Colonic mucosa (tissue), 4 donors: ENCODE measurements around the gene FRYL. TPM values are rescaled to one million over a fixed set of nuclear protein-coding genes. Genes with fewer than 3 reads are reported as not detected.
"Not testable (repeated sequence)": the region's sequence is repeated elsewhere in the genome, so short reads cannot be mapped to it uniquely, and the experiment has no call there.

Source experiments
- DNase-seq: peaks from one replicate; pipeline ENCODE4 v3.0.0-alpha.2; 2020
- H3K27ac ChIP-seq: fragments of 200-600 bp; one replicate; pipeline ENCODE4 v1.8.0; 2021
- H3K27me3 ChIP-seq: fragments of 200-600 bp; one replicate; pipeline ENCODE4 v1.8.0; 2021
- H3K36me3 ChIP-seq: fragments of 200-600 bp; one replicate; pipeline ENCODE4 v1.8.0; 2021
- H3K4me1 ChIP-seq: fragments of 200-600 bp; one replicate; pipeline ENCODE4 v1.8.0; 2021; ENCODE audit warnings: mild to moderate bottlenecking
- H3K4me3 ChIP-seq: fragments of 200-600 bp; one replicate; pipeline ENCODE4 v1.8.0; 2021
- H3K9ac ChIP-seq, 2 donors: one replicate each; pipeline ENCODE4 v1.7.0; 2013; ENCODE audit warnings: control low read depth in 2 of 2, low read depth in 2 of 2, low read length in 2 of 2
- H3K9me3 ChIP-seq: fragments of 200-600 bp; one replicate; pipeline ENCODE4 v1.8.0; 2021
- CTCF ChIP-seq: fragments of 200-600 bp; IDR thresholded peaks from one replicate; pipeline ENCODE4 v1.8.0; 2022; ENCODE audit warnings: antibody characterized with exemption, mild to moderate bottlenecking
- intact Hi-C: fragments of 100-400 bp; cut with DNase I; formaldehyde crosslinking; loops from one replicate; pipeline ENCODE4 v1.14.1; 2022
- total RNA-seq, 2 donors: library from RNA; stranded (reverse); fragmentation: NEBNext Ultra II Directional in 1 of 2; extraction: Animal tissue kit (Norgen Biotek cat#: 25700) in 1 of 2; gene quantifications; one replicate each; pipeline ENCODE4 v1.2.1, GENCODE V29; 2021
- donor health status: healthy.
- donor health status: DM: no; HTN: no; CAD: no.
- donor health status: DM: no; HTN: no; CAD: no.

FRYL gene
- total RNA-seq, 2 donors from 2014 or later: 193 to 292 TPM

- no peak overlapping the region for H3K27ac ChIP-seq
Observed at GRCh38 chr4:48639807-48640206, 140.3 kb downstream of the FRYL start.

GRCh38 chr4:48638586-48638985 lies 141.5 kb downstream of the FRYL start:
- H3K4me3 ChIP-seq, H3K4me1 ChIP-seq, H3K9me3 ChIP-seq, H3K27ac ChIP-seq, DNase-seq, intact Hi-C loops, H3K9ac ChIP-seq, H3K36me3 ChIP-seq, H3K27me3 ChIP-seq: not testable (repeated sequence)

More at GRCh38 chr4:48639807-48640206, 140.3 kb downstream of the FRYL start:
- no peak for DNase-seq
- no peak for TF ChIP-seq CTCF
- Histone ChIP-seq H3K9me3 (no peaks in the 10 kb centered on the region), H3K4me1 (no peaks in the 10 kb centered on the region), H3K27me3 (no peaks in the 10 kb centered on the region), H3K36me3 (no peaks in the 10 kb centered on the region), H3K9ac (no peak overlapping the region), H3K4me3 (no peak overlapping the region)
- intact Hi-C loops: no loop called here

GRCh38 chr4:48636911-48637310 lies 143.2 kb downstream of the FRYL start:
- DNase-seq: no peak
- Histone ChIP-seq H3K27ac (no peak overlapping the region), H3K27me3 (no peaks in the 10 kb centered on the region), H3K4me1 (no peaks in the 10 kb centered on the region), H3K9ac (no peak overlapping the region), H3K4me3 (no peak overlapping the region), H3K36me3 (no peaks in the 10 kb centered on the region), H3K9me3 (no peaks in the 10 kb centered on the region)
- TF ChIP-seq CTCF: no peak
- intact Hi-C loops: no loop called here

- Histone ChIP-seq H3K9me3 (no peaks in the 10 kb centered on the region), H3K9ac (no peak overlapping the region), H3K4me3 (no peak overlapping the region), H3K27ac (no peak overlapping the region), H3K4me1 (no peaks in the 10 kb centered on the region), H3K27me3 (no peaks in the 10 kb centered on the region), H3K36me3 (no peaks in the 10 kb centered on the region)
- TF ChIP-seq CTCF: no peak
- intact Hi-C loops: no loop called here
- DNase-seq: no peak
Observed at GRCh38 chr4:48635980-48636379, 144.1 kb downstream of the FRYL start.

- intact Hi-C loops: no loop called here
- Histone ChIP-seq H3K9ac (no peak overlapping the region), H3K36me3 (no peaks in the 10 kb centered on the region), H3K9me3 (no peaks in the 10 kb centered on the region), H3K27me3 (no peaks in the 10 kb centered on the region), H3K4me1 (no peaks in the 10 kb centered on the region), H3K27ac (no peak overlapping the region), H3K4me3 (no peak overlapping the region)
- no peak for DNase-seq
- no peak for TF ChIP-seq CTCF
Observed at GRCh38 chr4:48635310-48635709, 144.8 kb downstream of the FRYL start.

GRCh38 chr4:48634688-48635308 lies 145.3 kb downstream of the FRYL start:
- TF ChIP-seq CTCF: no peak
- intact Hi-C loops: no loop called here
- H3K27ac ChIP-seq: no peak overlapping the region
- no peaks in the 10 kb centered on the region for H3K9me3 ChIP-seq
- no peaks in the 10 kb centered on the region for H3K27me3 ChIP-seq
- no peaks in the 10 kb centered on the region for H3K4me1 ChIP-seq
- H3K36me3 ChIP-seq: no peaks in the 10 kb centered on the region
- H3K9ac ChIP-seq: no peak overlapping the region
- no peak overlapping the region for H3K4me3 ChIP-seq
- DNase-seq: no peak
